Fibroblast of lung (primary cell): Measurements from ENCODE around the gene HBP1.

Experiments used
- EZH2 ChIP-seq: IDR thresholded peaks from 2 replicates; pipeline ENCODE4 v1.5.1; 2012; ENCODE audit warnings: low read length, control low read depth, mild to moderate bottlenecking; ENCODE audit errors: missing control alignments
- TF ChIP-seq, protein P1 (sequence below), 2 donors: IDR thresholded peaks in 1 of 2; conservative IDR thresholded peaks in 1 of 2; 1 replicate in 1 of 2; 2 replicates in 1 of 2; pipeline ENCODE4 v1.5.1; 2011 to 2012; ENCODE audit warnings: low read length in 2 of 2, control low read depth in 1 of 2, inconsistent platforms in 1 of 2, low read depth in 1 of 2, mild to moderate bottlenecking in 1 of 2

DNA sequence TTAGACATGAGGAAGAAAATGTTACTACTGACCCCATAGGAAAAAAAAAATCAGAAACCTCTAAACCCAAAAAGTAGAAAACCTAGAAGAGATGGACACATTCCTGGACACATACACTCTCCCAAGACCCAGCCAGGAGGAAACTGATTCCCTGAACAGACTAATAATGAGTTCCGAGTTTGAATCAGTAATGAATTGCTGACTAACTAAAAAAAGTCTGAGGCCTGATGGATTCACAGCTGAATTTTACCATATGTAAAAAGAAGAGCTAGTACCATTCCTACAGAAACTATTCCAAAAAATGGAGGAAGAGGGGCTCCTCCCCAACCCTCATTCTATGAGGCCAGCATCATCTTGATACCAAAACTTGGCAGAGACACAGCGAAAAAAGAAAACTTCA, 75.8 kb downstream of the HBP1 start:
- TF ChIP-seq, protein P1, sequence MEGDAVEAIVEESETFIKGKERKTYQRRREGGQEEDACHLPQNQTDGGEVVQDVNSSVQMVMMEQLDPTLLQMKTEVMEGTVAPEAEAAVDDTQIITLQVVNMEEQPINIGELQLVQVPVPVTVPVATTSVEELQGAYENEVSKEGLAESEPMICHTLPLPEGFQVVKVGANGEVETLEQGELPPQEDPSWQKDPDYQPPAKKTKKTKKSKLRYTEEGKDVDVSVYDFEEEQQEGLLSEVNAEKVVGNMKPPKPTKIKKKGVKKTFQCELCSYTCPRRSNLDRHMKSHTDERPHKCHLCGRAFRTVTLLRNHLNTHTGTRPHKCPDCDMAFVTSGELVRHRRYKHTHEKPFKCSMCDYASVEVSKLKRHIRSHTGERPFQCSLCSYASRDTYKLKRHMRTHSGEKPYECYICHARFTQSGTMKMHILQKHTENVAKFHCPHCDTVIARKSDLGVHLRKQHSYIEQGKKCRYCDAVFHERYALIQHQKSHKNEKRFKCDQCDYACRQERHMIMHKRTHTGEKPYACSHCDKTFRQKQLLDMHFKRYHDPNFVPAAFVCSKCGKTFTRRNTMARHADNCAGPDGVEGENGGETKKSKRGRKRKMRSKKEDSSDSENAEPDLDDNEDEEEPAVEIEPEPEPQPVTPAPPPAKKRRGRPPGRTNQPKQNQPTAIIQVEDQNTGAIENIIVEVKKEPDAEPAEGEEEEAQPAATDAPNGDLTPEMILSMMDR (conservative IDR thresholded peaks at IDR 0.05 in 1 of 2, IDR thresholded peaks at IDR 0.05 in 1 of 2; ENCODE audit: low read depth in 1 of 2, low read length in 2 of 2) = no peak
- no peak for TF ChIP-seq EZH2
